Neural progenitor cell (in vitro differentiated cells): Measurements from ENCODE around the gene TRIM41. TPM values are rescaled to one million over a fixed set of nuclear protein-coding genes. Genes with fewer than 3 reads are reported as not detected.

Experiments
- DNase-seq: peaks from one replicate; pipeline ENCODE4 v3.0.0-alpha.2; 2016; ENCODE audit warnings: low spot score
- H2AFZ ChIP-seq: fragments of 200-600 bp; sonication (generic); replicated peaks from 2 replicates; pipeline ENCODE4 v1.6.1; 2016; ENCODE audit warnings: antibody characterized with exemption
- H3F3A ChIP-seq: fragments of 200-600 bp; sonication (generic); 2 replicates; pipeline ENCODE4 v1.6.1; 2016; ENCODE audit warnings: antibody characterized with exemption, low read depth
- H3K27ac ChIP-seq: fragments of 200-600 bp; sonication (generic); 2 replicates; pipeline ENCODE4 v1.5.1; 2016; ENCODE audit warnings: mild to moderate bottlenecking
- H3K27me3 ChIP-seq: fragments of 200-600 bp; sonication (generic); 2 replicates; pipeline ENCODE4 v1.6.1; 2016; ENCODE audit warnings: mild to moderate bottlenecking, moderate library complexity
- H3K36me3 ChIP-seq: fragments of 200-600 bp; sonication (generic); 2 replicates; pipeline ENCODE4 v1.5.1; 2016
- H3K4me1 ChIP-seq: fragments of 200-600 bp; sonication (generic); 2 replicates; pipeline ENCODE4 v1.6.1; 2016; ENCODE audit warnings: mixed run types
- H3K4me2 ChIP-seq: fragments of 200-600 bp; sonication (generic); 2 replicates; pipeline ENCODE4 v1.6.1; 2016
- H3K4me3 ChIP-seq: fragments of 200-600 bp; sonication (generic); 2 replicates; pipeline ENCODE4 v1.5.1; 2016
- H3K79me2 ChIP-seq: fragments of 200-600 bp; sonication (generic); 2 replicates; pipeline ENCODE4 v1.6.1; 2016; ENCODE audit warnings: low read depth
- H3K9ac ChIP-seq: fragments of 200-600 bp; sonication (generic); 2 replicates; pipeline ENCODE4 v1.6.1; 2016
- H3K9me3 ChIP-seq: fragments of 200-600 bp; sonication (generic); 2 replicates; pipeline ENCODE4 v1.5.1; 2016; ENCODE audit warnings: low read depth
- H4K20me1 ChIP-seq: fragments of 200-600 bp; sonication (generic); 2 replicates; pipeline ENCODE4 v1.6.1; 2016; ENCODE audit warnings: low read depth
- H3K27ac Mint-ChIP-seq: 3 replicates; pipeline ENCODE4 v1.8.0; 2021; ENCODE audit warnings: mixed read lengths
- H3K27me3 Mint-ChIP-seq: 2 replicates; pipeline ENCODE4 v1.8.0; 2022; ENCODE audit warnings: low read depth, mild to moderate bottlenecking, inconsistent platforms, moderate library complexity, mixed read lengths; ENCODE audit not compliant: insufficient read depth
- H3K36me3 Mint-ChIP-seq: 3 replicates; pipeline ENCODE4 v1.8.0; 2021; ENCODE audit warnings: mixed read lengths
- H3K4me1 Mint-ChIP-seq: 3 replicates; pipeline ENCODE4 v1.8.0; 2021; ENCODE audit warnings: mixed read lengths
- H3K4me3 Mint-ChIP-seq: 3 replicates; pipeline ENCODE4 v1.8.0; 2021; ENCODE audit warnings: mild to moderate bottlenecking, moderate library complexity, mixed read lengths
- H3K9me3 Mint-ChIP-seq: 3 replicates; pipeline ENCODE4 v1.8.0; 2020; ENCODE audit warnings: mixed read lengths
- CTCF ChIP-seq: fragments of 200-600 bp; sonication (generic); IDR thresholded peaks from 2 replicates; pipeline ENCODE4 v1.5.1; 2017; ENCODE audit warnings: antibody characterized with exemption, mild to moderate bottlenecking
- EZH2 ChIP-seq: fragments of 200-600 bp; sonication (generic); IDR thresholded peaks from 2 replicates; pipeline ENCODE4 v1.6.1; 2017; ENCODE audit warnings: antibody characterized with exemption, mild to moderate bottlenecking, moderate library complexity
- EZH2phosphoT487 ChIP-seq: fragments of 200-600 bp; sonication (generic); IDR thresholded peaks from 2 replicates; pipeline ENCODE4 v1.6.1; 2017; ENCODE audit warnings: antibody characterized with exemption
- total RNA-seq: library from RNA; depleted of rRNA; stranded (reverse); fragments of >200 nt; gene quantifications from 2 replicates; pipeline ENCODE4 v1.2.3, GENCODE V29; 2015; ENCODE audit warnings: low replicate concordance

Gene TRIM41
- total RNA-seq, 1 donor from 2014 or later = 8.1 TPM

DNA sequence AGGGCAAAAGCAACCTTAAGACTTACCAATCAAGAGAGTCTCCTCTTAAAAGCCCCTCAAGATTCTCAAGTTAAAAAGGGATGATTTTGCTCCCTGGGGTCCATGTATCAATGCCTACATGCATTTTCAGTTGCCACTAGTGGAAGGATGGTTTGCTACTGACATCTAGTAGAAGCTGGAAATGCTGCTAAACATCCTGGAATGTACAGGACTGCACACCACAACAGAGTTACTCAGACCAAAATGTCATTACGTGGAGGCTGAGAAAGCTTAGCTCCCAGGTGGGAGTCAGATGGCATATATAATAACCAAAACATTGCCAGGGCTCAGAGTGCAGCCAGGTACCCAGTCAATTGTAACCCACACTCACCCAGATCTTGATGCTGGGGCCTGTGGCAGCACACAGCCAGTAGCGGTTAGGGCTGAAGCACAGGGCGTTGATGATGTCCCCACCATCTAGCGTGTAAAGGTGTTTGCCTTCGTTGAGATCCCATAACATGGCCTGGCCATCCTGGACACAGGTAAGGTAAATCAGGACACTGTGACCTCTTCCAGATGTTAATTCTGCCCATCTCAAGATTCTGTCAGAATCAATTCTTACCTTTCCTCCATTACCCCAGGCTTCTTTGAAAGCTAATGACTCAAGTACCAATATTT, 14.8 kb downstream of the TRIM41 start:
- Histone ChIP-seq H3K4me1 (peaks cover 13% of the 10 kb centered on the region), H3K9ac (peak overlapping the region; percentile 27), H3K36me3 (peaks cover 17% of the 10 kb centered on the region), H3K79me2 (peaks cover 49% of the 10 kb centered on the region), H3K4me2 (no peak overlapping the region), H3K9me3 (no peaks in the 10 kb centered on the region), H2AFZ (no peak overlapping the region), H3F3A (peaks cover 90% of the 10 kb centered on the region), H3K4me3 (no peak overlapping the region), H4K20me1 (peaks cover 84% of the 10 kb centered on the region), H3K27ac (peak overlapping the region; percentile 70), H3K27me3 (no peaks in the 10 kb centered on the region)
- Mint-ChIP-seq H3K27me3 (peaks cover 7% of the 10 kb centered on the region), H3K4me1 (peaks cover 20% of the 10 kb centered on the region), H3K4me3 (peak overlapping the region; percentile 18), H3K9me3 (no peaks in the 10 kb centered on the region), H3K36me3 (peaks cover 54% of the 10 kb centered on the region), H3K27ac (no peak overlapping the region)
- no peak for TF ChIP-seq CTCF
- TF ChIP-seq EZH2phosphoT487 = no peak
- TF ChIP-seq EZH2 = no peak
- no peak for DNase-seq

DNA sequence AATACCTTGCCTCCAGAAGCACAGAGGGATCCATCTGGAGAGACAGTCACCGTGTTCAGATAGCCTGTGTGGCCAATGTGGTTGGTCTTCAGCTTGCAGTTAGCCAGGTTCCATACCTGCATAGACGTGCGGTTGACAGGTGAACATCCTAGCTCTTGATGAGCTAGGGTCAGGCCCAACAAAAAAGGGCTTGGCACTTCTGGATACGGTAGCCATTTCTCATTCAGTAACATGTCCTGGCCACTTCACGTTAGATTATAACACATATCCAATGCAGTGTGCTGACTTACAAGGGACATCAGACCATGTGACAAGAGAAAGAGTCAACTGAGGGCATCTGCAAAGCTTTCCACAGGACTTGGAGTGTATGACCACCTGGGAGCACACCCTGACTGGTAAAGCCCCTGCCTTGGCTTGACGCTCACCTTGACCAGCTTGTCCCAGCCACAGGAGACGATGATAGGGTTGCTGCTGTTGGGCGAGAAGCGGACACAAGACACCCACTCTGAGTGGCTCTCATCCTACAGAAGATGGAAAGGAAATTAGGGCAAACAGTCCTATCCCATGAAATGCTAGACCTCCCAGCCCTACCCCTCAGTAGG, 16.1 kb downstream of the TRIM41 start:
- peaks cover 22% of the 10 kb centered on the region for H3K4me1 Mint-ChIP-seq
- H3K4me3 Mint-ChIP-seq = peak overlapping the region; percentile 74
- TF ChIP-seq EZH2phosphoT487 (no peak), EZH2 (no peak), CTCF (no peak)
- Histone ChIP-seq H3K27me3 (no peaks in the 10 kb centered on the region), H3K4me2 (no peak overlapping the region), H4K20me1 (peaks cover 89% of the 10 kb centered on the region), H2AFZ (no peak overlapping the region), H3K27ac (no peak overlapping the region), H3K4me3 (no peak overlapping the region), H3F3A (peaks cover 99% of the 10 kb centered on the region), H3K79me2 (peaks cover 58% of the 10 kb centered on the region), H3K9ac (no peak overlapping the region), H3K36me3 (peaks cover 17% of the 10 kb centered on the region), H3K9me3 (no peaks in the 10 kb centered on the region), H3K4me1 (peaks cover 13% of the 10 kb centered on the region)
- no peaks in the 10 kb centered on the region for H3K9me3 Mint-ChIP-seq
- no peak overlapping the region for H3K27ac Mint-ChIP-seq
- H3K36me3 Mint-ChIP-seq = peaks cover 59% of the 10 kb centered on the region
- peaks cover 4% of the 10 kb centered on the region for H3K27me3 Mint-ChIP-seq
- DNase-seq = no peak

- Mint-ChIP-seq H3K4me3 (peak overlapping the region; percentile 99), H3K27me3 (peaks cover 8% of the 10 kb centered on the region), H3K9me3 (no peaks in the 10 kb centered on the region), H3K27ac (peak overlapping the region; percentile 69), H3K4me1 (peaks cover 36% of the 10 kb centered on the region), H3K36me3 (peaks cover 46% of the 10 kb centered on the region)
- H3K9me3 ChIP-seq = no peaks in the 10 kb centered on the region
- peaks cover 13% of the 10 kb centered on the region for H3K4me1 ChIP-seq
- peaks cover 90% of the 10 kb centered on the region for H3F3A ChIP-seq
- H3K79me2 ChIP-seq = peaks cover 76% of the 10 kb centered on the region
- H3K4me3 ChIP-seq = peak overlapping the region; percentile 95
- H3K27ac ChIP-seq = peak overlapping the region; percentile 50
- no peaks in the 10 kb centered on the region for H3K27me3 ChIP-seq
- H3K36me3 ChIP-seq = peaks cover 17% of the 10 kb centered on the region
- TF ChIP-seq EZH2phosphoT487 (no peak), EZH2 (no peak), CTCF (no peak)
- H4K20me1 ChIP-seq = peaks cover 69% of the 10 kb centered on the region
- DNase-seq = no peak
- peak overlapping the region; percentile 100 for H3K9ac ChIP-seq
- H2AFZ ChIP-seq = no peak overlapping the region
- H3K4me2 ChIP-seq = peak overlapping the region; percentile 94
Measured at GRCh38 chr5:181241393-181241975, 18.4 kb downstream of the TRIM41 start.
